Right atrium auricular region (tissue), 2 donors: ENCODE data around the gene SLC5A1. TPM values are rescaled to one million over a fixed set of nuclear protein-coding genes. Genes with fewer than 3 reads are reported as not detected.

Experiments
- DNase-seq: peaks from one replicate; pipeline ENCODE4 v3.0.0-alpha.2; 2019; ENCODE audit warnings: low spot score
- H3K27ac ChIP-seq, 2 donors: fragments of 200-600 bp; sonication (generic); 1 replicate in 1 of 2; 2 replicates in 1 of 2; pipeline ENCODE4 v1.5.1; 2016 to 2019
- H3K27me3 ChIP-seq, 2 donors: fragments of 200-600 bp; sonication (generic); one replicate each; pipeline versions ENCODE4 v1.5.1 to v1.6.0; 2017 to 2019
- H3K36me3 ChIP-seq: fragments of 200-600 bp; sonication (generic); one replicate; pipeline ENCODE4 v1.5.1; 2016
- H3K4me1 ChIP-seq, 2 donors: fragments of 200-600 bp; sonication (generic); one replicate each; pipeline versions ENCODE4 v1.5.1 to v1.6.0; 2017 to 2019
- H3K4me3 ChIP-seq, 2 donors: fragments of 200-600 bp; sonication (generic); 1 replicate in 1 of 2; 2 replicates in 1 of 2; pipeline ENCODE4 v1.5.1; 2017 to 2019; ENCODE audit warnings: mild to moderate bottlenecking in 1 of 2, moderate library complexity in 1 of 2
- H3K9me3 ChIP-seq, 2 donors: fragments of 200-600 bp; sonication (generic); one replicate each; pipeline ENCODE4 v1.5.1; 2019
- total RNA-seq, 2 donors: library from RNA; depleted of rRNA; stranded (reverse); fragments of >200 nt; gene quantifications; one replicate each; pipeline ENCODE4 v1.1.0, GENCODE V29; 2016
- TF ChIP-seq, protein P1 (sequence below), 2 donors: fragments of 200-600 bp; sonication (generic); IDR thresholded peaks; one replicate each; pipeline ENCODE4 v1.5.1; 2019; ENCODE audit warnings: antibody characterized with exemption in 2 of 2

SLC5A1 gene
- total RNA-seq, 2 donors from 2014 or later: 34.9 to 67.5 TPM

DNA sequence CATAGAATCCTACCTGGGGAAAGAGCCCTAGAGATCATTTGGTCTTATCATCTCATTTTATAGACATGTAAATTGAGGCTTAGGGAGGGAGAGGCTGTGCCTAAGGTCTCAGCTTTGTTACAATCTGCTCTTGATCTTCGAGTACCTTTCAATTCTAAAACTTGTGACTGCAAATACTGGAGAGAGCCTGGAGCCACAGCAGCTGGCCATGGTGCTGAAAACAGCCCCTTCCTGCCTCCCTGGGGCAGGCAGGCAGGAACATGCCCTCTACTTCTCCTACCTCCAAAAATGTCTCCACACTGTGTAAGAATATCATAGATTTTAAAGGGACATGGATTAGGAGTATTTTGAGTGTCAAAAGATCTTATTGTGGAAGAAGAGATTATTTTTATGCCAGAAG is 63.9 kb downstream of the SLC5A1 start:
- no peak overlapping the region for H3K27ac ChIP-seq
- peaks cover 57% of the 10 kb centered on the region for H3K36me3 ChIP-seq
- no peaks in the 10 kb centered on the region for H3K9me3 ChIP-seq

DNA sequence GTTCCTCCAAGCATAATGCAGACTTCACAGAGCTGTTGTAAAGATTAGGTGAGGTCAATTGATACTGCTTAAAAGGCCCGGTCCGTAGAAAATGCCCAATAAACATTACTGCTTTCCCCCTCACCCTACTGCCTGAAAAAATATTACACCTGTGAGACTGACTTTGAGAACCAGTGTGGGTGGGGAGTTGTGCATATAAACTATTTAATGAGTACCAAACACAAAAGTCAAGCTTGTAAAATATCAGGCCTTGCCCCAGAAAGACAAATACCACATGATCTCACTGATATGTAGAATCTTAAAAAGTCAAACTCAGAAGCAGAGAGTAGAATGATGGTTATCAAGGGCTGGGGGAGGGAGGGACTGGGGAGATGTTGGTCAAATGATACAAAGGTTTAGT is 69.3 kb downstream of the SLC5A1 start:
- no peak for DNase-seq
- Histone ChIP-seq H3K4me3 (no peak overlapping the region), H3K27me3 (no peaks in the 10 kb centered on the region), H3K36me3 (peaks cover 35% of the 10 kb centered on the region), H3K9me3 (no peaks in the 10 kb centered on the region), H3K4me1 (no peaks in the 10 kb centered on the region), H3K27ac (no peak overlapping the region)
- TF ChIP-seq, protein P1, sequence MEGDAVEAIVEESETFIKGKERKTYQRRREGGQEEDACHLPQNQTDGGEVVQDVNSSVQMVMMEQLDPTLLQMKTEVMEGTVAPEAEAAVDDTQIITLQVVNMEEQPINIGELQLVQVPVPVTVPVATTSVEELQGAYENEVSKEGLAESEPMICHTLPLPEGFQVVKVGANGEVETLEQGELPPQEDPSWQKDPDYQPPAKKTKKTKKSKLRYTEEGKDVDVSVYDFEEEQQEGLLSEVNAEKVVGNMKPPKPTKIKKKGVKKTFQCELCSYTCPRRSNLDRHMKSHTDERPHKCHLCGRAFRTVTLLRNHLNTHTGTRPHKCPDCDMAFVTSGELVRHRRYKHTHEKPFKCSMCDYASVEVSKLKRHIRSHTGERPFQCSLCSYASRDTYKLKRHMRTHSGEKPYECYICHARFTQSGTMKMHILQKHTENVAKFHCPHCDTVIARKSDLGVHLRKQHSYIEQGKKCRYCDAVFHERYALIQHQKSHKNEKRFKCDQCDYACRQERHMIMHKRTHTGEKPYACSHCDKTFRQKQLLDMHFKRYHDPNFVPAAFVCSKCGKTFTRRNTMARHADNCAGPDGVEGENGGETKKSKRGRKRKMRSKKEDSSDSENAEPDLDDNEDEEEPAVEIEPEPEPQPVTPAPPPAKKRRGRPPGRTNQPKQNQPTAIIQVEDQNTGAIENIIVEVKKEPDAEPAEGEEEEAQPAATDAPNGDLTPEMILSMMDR (IDR thresholded peaks at IDR 0.05): no peak

More for the DNA sequence above, 63.9 kb downstream of the SLC5A1 start:
- no peaks in the 10 kb centered on the region for H3K4me1 ChIP-seq
- no peak for DNase-seq
- H3K4me3 ChIP-seq: no peak overlapping the region
- TF ChIP-seq, protein P1 (IDR thresholded peaks at IDR 0.05): no peak
- H3K27me3 ChIP-seq: no peaks in the 10 kb centered on the region

DNA sequence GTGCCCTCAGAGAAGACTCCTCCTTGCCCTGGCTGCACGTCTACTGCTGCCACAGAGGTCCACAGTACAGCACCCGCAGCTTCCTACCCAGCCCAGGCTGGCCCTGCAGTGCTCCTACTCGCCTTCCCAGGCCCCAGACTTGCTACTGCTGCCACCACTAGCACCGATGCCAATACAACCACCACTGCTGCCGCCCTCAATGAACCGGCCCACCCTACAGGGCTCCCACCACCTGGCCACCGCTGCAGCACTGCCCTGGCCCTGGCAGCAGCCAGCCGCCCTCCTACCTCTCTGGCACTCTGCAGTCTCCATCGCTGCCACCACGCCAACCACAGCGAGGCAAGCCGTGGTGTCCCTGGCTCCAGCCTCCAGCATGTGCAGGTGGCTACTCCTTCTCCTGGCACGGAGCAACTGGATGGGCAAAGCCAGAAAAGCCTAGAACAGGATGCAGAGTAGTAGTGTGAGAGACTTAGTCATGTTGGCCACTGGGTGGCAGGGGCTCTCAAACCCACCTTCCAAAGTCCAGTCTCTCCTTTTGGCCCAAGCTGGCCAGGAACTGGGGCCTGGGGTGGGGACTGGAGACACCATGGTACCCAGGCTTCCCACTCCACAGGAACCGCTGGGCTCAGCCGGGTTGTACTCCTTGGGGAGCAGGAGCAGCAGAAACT is 76.6 kb downstream of the SLC5A1 start:
- Histone ChIP-seq H3K36me3 (no peaks in the 10 kb centered on the region), H3K4me3 (no peak overlapping the region), H3K4me1 (no peaks in the 10 kb centered on the region), H3K27me3 (no peaks in the 10 kb centered on the region), H3K27ac (no peak overlapping the region), H3K9me3 (no peaks in the 10 kb centered on the region)
- TF ChIP-seq, protein P1 (IDR thresholded peaks at IDR 0.05): no peak
- DNase-seq: no peak

DNA sequence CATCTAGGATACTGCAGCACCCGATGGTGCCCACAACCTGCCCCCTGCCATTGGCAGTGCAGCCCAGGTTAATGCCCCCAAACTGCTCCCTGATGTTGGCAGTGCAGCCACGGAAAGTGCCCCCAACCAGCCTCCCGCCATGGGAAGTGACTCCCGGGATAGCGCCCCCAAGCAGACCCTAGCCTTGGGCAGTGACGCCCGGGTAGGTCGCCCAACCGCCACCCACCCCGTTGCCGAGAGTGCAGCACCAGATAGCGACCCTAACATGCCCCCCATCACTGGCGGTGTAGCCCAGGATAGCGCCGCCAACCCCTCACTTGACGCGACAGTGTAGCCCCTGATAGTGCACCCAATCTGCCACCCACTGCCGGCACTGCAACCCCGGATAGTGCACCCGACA is 77.5 kb downstream of the SLC5A1 start:
- Histone ChIP-seq H3K4me3 (no peak overlapping the region), H3K36me3 (no peaks in the 10 kb centered on the region), H3K4me1 (no peaks in the 10 kb centered on the region), H3K27me3 (no peaks in the 10 kb centered on the region), H3K27ac (no peak overlapping the region), H3K9me3 (no peaks in the 10 kb centered on the region)
- TF ChIP-seq, protein P1 (IDR thresholded peaks at IDR 0.05): no peak
- DNase-seq: no peak

DNA sequence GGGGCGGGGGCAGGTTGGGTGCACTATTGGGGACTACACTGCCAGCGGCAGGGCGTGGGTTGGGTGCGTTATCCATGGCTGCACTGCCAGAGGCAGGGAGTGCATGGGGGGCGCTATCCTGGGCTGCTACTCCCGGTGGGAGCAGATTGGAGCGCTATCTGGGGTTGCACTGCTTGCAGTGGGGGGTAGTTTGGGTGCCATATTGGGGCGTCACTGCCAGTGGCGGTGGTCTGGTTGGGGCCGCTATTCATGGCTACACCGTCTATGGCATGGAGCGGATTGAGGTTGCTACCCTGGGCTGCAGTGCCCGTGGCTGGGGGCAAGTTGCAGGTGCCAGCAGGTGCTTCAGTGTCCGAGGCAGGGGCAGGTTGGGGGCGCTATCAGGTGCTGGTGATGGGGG is 79.8 kb downstream of the SLC5A1 start:
- H3K27me3 ChIP-seq: no peaks in the 10 kb centered on the region

More for the DNA sequence above, 79.8 kb downstream of the SLC5A1 start:
- TF ChIP-seq, protein P1 (IDR thresholded peaks at IDR 0.05): no peak
- Histone ChIP-seq H3K36me3 (no peaks in the 10 kb centered on the region), H3K4me1 (no peaks in the 10 kb centered on the region), H3K4me3 (no peak overlapping the region), H3K27ac (no peak overlapping the region), H3K9me3 (no peaks in the 10 kb centered on the region)
- DNase-seq: no peak
